KBM-7 (cell line): ENCODE measurements around the gene HBS1L.

Source experiments
- DNase-seq: peaks from one replicate; pipeline ENCODE4 v3.0.0-alpha.2; 2015
- in situ Hi-C: fragments of 300-500 bp; cut with MboI; formaldehyde crosslinking; loops from 2 replicates; pipeline ENCODE4 v1.14.3; 2020; ENCODE audit warnings: low sequenced_read_pairs, low pct_unique_long_range_greater_than_20kb, mixed read lengths

The HBS1L gene

DNA sequence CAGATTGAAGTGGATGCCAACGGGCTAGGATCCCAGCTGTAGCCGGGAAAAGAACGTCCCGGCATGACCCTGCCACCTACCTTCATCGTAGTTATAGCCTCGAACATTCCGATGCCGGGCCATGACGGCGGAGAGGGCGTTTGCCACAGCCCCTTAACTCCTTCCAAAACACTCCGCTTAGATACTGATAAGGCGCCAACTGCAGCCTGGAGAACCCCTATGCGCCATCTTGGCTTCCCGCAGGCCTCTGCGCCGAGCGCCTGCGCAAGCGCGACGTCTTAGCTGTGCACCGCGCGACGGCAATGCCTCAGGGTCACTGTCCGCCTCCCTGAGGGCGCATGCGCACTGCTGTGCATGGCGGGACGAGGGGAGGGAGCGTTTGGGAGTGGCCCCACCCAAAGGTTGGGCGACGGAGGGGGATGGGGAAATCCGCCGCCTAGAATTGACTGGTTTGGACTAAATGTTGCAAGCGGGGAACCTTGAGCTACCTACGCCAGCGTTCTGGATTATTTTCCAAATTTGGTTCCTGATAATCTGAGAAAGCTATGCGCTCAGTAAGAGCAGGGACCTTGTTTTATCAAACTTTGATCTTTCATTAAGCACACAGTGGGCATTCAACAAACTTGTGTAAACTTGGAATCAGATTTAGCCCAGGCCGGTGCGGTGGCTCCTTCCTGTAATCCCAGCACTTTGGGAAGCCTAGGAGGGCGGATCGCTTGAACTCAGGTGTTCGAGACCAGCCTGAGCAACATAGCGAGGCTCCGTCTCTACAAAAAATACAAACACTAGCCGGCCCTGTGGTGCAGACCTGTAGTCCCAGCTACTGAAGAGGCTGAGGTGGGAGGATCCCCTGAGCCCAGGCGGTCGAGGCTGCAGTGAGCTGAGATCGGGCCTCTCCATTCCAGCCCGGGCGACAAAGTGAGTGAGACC is at the start of gene HBS1L:
TSS of gene HBS1L (minus strand) at position 254 of the 930 bp plus-strand sequence. CDS start at position 123, 131 bp downstream.
- peak; percentile 98 for DNase-seq
- in situ Hi-C loops: no loop called here

DNA sequence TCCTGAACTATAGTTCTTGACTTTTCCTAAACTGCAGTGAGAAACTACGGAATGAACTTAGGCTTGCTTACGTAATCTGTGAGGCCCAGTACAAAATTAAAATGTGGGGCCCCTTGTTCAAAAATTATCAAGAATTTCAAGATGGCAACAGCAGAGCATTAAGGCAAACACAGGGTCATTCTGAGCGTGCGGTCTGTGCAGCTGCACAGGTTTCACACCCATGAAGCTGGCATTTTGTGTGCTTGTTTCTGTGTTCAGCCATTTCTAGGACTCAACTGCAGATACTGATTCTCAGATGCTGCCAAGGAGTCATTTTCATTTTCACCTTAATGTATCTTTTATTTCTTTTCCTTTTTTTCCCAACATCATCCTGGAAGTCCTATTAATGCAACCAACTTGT is 49.6 kb upstream of the HBS1L start:
- DNase-seq: no peak
- in situ Hi-C loops: no loop called here

DNA sequence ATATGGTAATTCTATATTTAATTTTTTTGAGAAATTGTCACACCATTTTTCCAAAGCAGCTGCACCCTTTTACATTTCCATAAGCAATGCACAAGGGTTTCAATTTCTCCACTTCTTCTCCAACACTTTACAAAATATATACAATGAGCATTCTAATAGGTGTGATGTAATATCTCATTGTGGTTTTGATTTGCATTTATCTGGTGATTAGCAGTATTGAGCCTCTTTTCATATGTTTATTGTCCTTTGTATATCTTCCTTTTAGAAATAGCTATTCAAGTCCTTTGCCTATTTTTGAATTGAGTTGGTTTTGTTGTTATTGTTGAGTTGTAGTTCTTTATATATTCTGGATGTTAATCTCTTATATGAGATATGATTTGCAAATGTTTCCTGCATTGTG is 47.6 kb upstream of the HBS1L start:
- no peak for DNase-seq
- in situ Hi-C loops: no loop called here

DNA sequence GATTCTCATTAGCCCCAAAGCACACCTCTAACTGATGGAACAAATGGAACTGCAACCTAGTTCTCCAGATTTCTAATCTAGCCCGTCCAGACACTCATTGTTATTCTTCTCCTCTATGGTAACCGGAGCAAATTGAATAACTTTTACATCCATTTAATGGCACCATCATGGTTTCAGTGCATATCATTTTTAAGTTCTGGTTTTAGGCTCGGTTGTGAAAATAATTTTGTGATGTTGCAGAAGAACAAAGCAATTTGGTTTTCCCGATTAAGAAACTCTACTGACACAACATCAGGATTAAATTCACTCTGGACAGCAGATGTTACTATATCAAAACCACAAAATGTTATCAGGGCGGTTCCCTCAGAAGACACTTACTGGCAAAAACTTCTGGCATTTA is 42.5 kb upstream of the HBS1L start:
- DNase-seq: no peak
- in situ Hi-C loops: no loop called here

DNA sequence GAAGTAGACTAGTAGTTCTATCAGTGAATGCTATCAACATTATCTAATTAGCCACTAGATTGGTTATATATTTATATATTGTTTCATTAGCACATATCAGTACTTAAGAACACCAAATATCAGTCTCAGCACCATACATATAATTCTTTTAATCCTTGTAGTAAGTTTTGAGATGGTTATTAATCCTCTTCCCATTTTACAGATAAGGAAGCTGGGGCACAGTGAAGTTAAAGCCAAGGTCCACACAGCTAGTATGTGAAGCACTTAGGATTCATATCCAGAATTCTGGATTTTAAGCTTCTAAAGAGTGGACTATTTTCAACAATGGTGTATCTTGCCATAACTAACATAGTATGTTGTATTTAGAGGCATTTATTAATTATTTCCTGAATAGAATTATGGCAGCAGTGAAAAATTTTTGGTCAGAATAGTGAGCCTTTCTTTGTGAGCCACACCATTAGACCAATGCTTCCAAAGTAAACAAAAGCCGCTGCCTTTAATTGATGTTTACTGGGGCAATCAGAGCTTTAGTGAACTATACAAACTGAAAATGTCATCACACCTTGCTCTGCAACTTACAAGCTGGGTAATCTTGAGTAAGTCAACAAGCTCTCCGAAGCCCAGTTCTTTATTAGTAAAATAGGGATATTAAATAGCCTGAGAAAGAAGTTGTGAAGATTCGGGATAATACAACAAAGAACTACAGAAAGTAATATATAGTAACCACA is 41.9 kb upstream of the HBS1L start:
- in situ Hi-C loops: no loop called here
- DNase-seq: no peak

DNA sequence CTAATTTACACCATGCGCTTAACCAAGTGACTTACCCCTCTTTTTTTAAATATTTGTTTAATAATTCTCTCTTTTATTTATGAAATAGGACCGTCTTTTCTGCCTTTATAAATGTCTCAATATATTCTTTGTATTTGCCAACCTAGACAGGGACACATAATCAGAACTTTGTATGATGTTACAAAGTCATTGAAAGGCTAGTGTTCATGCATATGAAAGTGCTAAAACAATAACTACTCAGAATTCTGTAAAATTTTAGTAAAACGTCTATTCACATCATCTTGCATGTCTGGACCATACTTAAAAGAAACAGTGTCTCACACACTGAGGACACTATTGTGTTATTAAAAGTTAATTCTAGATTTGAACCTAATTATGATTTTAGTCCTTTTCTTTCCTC is 41.1 kb upstream of the HBS1L start:
- no peak for DNase-seq
- in situ Hi-C loops: no loop called here

DNA sequence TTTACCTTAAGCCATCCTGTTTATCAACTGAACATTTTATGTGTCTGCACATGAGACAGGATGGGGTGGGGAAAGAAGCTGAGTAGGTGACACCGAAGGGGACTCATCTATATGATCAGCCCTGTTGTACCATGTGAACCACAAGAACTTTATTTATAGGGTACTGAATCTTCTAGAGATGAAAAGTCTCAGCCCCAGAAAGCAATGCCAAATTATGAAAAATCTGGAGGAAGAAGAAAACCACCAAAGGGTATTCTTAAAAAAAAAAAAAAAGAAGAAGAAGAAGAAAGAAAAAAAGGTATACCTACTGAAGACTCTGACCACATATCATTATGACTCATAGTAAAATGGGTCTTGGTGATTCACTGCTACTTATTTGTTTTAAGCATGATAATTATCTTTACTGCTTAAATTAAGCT is 39.8 kb upstream of the HBS1L start:
- in situ Hi-C loops: no loop called here
- DNase-seq: no peak

DNA sequence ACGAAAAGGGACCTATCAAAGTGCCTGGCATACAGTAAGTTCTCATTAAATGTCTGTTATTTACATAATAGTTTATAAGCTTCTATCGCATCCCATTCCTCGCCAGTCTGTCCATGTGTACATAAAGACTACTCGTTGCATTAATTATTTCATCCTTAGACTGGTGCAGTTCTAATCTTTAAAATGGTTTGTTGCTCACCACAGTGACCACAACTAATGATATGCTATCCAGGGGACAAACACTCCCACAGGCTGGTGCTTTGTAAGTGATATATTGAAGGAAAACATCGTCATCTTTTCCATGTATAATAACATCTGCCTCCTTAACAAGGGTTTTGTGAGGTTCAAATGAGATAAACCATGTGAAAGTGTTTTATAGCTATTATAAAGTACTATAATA is 39.0 kb upstream of the HBS1L start:
- peak; percentile 31 for DNase-seq
- in situ Hi-C loops: no loop called here

DNA sequence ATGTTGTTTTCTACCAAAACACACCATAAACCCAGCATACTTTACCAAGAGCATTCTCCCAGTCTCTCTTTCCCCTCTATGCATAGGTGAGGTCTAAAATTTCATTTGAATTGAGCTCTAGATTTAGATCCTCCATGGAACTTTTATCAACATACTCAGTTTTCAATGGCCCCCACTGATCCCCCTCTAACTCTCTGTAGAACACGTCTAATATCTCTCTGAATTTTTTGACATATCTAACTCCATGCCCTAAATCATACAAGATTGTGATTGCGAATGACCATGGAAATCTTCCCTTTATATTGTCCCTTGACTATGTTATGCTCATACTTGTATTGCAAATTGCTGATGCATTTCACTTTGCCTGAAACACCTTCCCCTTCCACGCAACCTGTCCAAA is 38.1 kb upstream of the HBS1L start:
- in situ Hi-C loops: no loop called here
- no peak for DNase-seq

DNA sequence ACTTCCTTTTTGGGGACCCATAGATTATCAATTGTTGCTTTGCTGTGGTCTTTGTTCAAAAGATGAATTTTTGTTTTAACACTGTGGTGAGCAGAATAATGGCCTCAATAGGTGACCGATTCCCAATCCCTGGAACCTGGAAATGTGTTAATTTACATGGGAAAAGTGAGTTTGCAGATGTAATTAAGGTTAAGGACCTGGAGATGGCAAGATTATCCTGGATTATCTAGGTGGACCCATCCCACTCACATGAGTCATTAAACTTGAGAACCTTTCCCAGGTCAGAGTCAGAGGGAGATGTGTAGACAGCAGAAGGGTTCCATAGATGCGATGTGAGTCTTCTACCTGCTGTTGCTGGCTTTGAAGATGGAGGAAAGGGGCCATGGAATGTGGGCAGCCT is 36.2 kb upstream of the HBS1L start:
- in situ Hi-C loops: no loop called here
- DNase-seq: no peak

DNA sequence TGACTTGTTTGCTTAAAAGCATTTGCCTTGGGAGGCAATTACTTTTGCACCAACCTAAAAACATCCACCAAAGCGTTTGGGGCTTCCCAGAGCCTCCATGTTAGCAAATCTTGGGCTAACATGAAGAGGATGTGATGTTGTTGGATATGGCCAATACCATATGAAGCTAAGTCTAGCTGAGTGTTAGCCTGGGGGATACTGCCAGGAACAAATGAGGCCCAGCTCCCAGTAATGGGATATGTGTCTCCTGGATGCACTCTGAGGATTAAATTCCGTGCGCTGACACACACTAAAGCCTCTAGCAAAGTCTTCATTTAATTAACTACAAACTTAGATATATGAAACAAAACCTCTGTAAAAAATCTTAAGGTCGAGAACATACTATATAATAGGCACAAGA is 35.3 kb upstream of the HBS1L start:
- in situ Hi-C loops: no loop called here
- DNase-seq: no peak

DNA sequence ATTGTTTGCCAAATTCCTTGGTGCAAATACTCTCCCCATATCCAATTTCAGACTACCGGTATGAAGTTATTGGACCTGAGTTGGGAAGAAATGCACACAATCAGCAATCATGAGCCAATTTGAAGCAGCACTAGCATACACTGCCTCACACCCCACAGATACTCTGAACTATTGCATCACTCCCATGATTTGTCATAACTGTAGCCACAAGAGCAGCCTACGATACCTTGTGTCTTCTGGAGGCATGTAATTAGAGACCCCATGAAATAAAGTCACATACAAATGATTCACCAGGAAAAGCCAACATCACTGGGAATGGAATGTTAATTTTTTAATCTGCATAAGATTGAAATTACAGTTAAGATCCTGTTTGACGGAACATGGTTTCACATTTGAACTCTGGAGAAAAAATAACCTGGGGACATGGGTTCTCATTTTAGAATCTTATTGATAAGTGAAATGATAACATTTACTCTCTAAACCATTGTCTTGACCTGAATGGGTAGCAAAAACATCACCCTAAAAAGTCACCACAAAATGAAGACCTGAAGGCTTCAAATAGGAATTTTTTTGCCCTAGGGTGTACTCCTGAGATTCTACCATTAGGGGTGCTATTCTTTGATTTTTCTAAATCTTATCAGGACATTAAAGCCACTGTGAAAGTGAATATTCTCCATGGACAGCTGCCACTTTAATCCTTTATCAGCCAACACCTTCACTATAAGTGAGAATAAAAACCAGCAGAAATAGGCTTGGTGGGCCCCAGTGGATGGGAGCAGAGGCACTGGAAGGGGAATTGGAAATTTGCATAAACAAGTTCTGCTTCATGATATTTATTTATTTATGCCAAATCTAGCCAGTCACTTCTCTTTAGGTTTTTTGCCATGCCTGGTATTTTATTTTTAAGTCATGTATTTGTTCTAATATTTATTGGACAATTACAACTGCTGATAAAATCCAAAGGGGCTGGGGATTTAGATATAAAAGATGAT is 34.5 kb upstream of the HBS1L start:
- in situ Hi-C loops: no loop called here
- DNase-seq: peak; percentile 42

DNA sequence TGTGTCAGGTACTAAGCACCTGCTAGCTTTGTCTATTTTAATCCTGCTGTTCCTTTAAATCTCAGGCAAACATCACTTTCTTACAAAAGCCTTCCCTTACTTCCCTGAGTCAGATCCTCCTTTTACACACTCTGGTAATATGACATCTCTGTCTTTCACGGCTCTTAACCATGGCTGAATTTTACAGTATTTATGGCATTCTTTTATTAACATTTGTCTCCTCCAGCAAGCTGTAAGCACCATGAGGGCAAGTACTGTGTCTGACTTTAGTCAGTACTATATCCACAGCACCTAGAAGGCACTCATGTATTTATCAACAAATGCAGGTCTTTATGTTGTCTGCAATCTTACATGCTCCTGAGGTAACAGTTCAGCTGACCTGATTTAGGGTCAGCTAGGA is 33.7 kb upstream of the HBS1L start:
- DNase-seq: no peak
- in situ Hi-C loops: no loop called here

DNA sequence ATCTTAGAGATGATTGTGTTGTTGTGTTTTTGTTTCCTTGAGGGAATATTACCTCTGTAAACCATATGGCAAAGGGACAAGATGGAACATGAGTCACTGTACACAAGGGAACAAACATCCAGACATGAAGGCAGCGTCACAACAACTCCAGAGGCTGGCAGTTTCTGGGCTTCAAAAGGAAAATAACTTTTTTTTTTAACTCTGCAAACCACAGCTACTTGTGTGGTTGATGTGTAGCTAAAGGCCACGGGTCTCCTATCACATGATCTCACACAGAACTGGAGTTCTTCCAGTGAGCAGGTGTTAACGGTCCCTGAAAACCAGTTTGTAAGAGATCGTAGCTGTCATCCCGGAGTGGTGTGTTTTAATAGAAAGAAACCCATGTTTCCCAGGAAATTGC is 33.2 kb upstream of the HBS1L start:
- no peak for DNase-seq

DNA sequence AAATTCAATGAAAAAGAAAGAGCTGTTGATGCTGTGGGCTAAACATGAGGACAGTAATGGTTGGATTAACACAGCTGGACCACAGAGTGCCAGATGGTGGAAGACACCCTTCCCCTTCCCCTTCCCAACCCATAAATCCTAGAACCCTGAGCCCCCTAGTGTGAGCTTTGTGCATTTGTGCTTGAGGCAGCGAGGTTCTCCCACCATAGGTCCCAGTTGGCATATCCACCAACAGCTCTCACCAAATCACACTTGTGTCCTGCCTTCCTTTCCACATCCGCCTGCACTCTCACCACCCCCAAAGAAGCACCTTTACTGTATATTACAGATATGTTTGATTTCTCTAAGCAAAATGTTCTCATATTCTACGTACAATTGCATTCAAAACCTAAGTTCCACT is 32.8 kb upstream of the HBS1L start:
- in situ Hi-C loops: no loop called here
- peak; percentile 46 for DNase-seq

More for the DNA sequence above, 33.2 kb upstream of the HBS1L start:
- in situ Hi-C loops: no loop called here

DNA sequence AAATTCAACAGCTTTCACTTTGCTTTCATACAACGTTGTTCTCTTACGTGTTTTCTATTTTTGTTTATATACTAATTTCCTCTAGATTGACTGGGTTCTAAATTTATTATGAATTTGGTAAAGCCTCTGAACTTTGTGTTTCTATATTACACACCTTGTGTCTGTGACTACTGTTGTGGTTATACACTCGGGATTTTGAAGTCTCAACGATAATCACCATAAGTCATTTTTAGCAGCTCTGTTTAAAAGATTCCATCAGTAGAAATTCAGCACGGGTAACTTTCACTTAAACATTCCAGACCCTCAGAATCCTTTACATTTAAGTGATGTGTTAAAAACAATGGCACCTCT is 31.8 kb upstream of the HBS1L start:
- DNase-seq: no peak
- in situ Hi-C loops: no loop called here

DNA sequence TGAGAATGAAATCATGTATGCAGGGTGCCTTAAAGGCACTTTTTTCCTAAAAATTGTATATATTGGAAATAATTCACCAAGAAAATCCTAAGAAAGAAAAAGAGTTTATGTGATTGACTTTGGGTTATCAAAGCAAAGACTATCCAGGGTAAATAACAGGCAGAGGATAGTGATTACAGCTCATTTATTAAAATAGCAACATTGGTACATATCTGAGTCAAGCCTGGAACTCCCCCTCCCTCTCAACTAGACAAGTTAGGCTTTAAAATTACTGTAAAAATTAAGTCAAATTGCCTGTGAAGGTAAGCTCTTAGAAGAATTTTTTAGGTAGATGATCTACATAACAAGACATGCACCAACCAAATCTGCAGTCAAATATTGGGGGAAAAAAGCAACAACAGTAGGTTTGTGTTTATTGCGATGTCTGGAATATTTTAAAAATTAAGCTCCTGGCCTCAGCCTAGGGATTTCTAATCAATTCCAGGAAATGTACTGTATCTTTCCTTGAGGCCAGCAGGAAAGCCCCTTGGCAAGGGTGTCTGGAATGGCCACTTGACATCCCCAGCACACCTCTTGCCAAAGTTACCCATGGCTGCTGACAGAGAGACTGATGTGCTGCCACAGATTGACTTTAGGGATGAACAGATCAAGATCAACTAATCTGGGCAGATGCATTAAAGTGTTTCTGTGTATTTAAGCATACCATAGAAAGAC is 31.2 kb upstream of the HBS1L start:
- in situ Hi-C loops: no loop called here

DNA sequence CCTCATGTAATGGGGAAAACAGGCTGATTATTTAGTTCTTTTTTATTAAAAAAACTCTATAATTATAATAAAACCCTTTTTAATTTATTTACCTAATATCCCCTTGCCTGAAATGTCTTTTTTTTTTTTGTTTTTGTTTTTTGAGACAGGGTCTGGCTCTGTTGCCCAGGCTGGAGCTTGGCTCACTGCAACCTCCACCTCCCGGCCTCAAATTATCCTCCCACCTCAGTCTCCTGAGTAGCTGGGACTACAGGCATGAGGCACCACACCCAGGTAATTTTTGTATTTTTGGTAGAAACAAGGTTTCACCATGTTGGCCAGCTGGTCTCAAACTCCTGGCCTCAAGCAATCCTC is 30.3 kb upstream of the HBS1L start:
- no peak for DNase-seq
- in situ Hi-C loops: no loop called here

More for the DNA sequence above, 31.2 kb upstream of the HBS1L start:
- DNase-seq: no peak
